ENCODE results near the gene SPATS2L.
A peak's percentile ranks its signal among the peaks of the same experiment; 100 is the strongest.

Gene SPATS2L

GRCh38 chr2:200379481-200380090 lies 73.1 kb downstream of the SPATS2L start:
- in situ Hi-C loops (cut with HindIII; ENCODE audit: low sequenced_read_pairs): no loop called here
- no peak overlapping the region for H3K4me3 ChIP-seq (ENCODE audit: low read depth, low read length)
- DNase-seq (ENCODE audit: low read depth): no peak
- no peak for TF ChIP-seq CTCF (IDR thresholded peaks at IDR 0.05; ENCODE audit: low read depth, low read length, missing control alignments)

GRCh38 chr2:200380091-200380561 lies 73.6 kb downstream of the SPATS2L start:
- H3K4me3 ChIP-seq (ENCODE audit: low read depth, low read length): no peak overlapping the region
- no peak for DNase-seq (ENCODE audit: low read depth)
- no peak for TF ChIP-seq CTCF (IDR thresholded peaks at IDR 0.05; ENCODE audit: low read depth, low read length, missing control alignments)
- in situ Hi-C loops (cut with HindIII; ENCODE audit: low sequenced_read_pairs): no loop called here

GRCh38 chr2:200380833-200381542 lies 74.5 kb downstream of the SPATS2L start:
- no peak for DNase-seq (ENCODE audit: low read depth)
- TF ChIP-seq CTCF (IDR thresholded peaks at IDR 0.05; ENCODE audit: low read depth, low read length, missing control alignments): no peak
- in situ Hi-C loops (cut with HindIII; ENCODE audit: low sequenced_read_pairs): no loop called here
- H3K4me3 ChIP-seq (ENCODE audit: low read depth, low read length): no peak overlapping the region

- TF ChIP-seq CTCF (IDR thresholded peaks at IDR 0.05; ENCODE audit: low read depth, low read length, missing control alignments): no peak
- in situ Hi-C loops (cut with HindIII; ENCODE audit: low sequenced_read_pairs): no loop called here
- no peak overlapping the region for H3K4me3 ChIP-seq (ENCODE audit: low read depth, low read length)
- DNase-seq (ENCODE audit: low read depth): no peak
These were observed 76.4 kb downstream of the SPATS2L start for GRCh38 chr2:200382874-200383273.

GRCh38 chr2:200383380-200384110 lies 77.1 kb downstream of the SPATS2L start:
- peak; percentile 49 for DNase-seq (ENCODE audit: low read depth)
- H3K4me3 ChIP-seq (ENCODE audit: low read depth, low read length): no peak overlapping the region
- in situ Hi-C loops (cut with HindIII; ENCODE audit: low sequenced_read_pairs): no loop called here
- no peak for TF ChIP-seq CTCF (IDR thresholded peaks at IDR 0.05; ENCODE audit: low read depth, low read length, missing control alignments)

- no peak for TF ChIP-seq CTCF (IDR thresholded peaks at IDR 0.05; ENCODE audit: low read depth, low read length, missing control alignments)
- in situ Hi-C loops (cut with HindIII; ENCODE audit: low sequenced_read_pairs): no loop called here
- no peak overlapping the region for H3K4me3 ChIP-seq (ENCODE audit: low read depth, low read length)
- DNase-seq (ENCODE audit: low read depth): no peak
These were observed 78.7 kb downstream of the SPATS2L start for GRCh38 chr2:200385063-200385635.

All from astrocyte of the cerebellum (primary cell).